Measurements from ENCODE around the gene GRID1.

GRCh38 chr10:86189891-86190290, 176.7 kb downstream of the GRID1 start:
- TF ChIP-seq CTCF (IDR thresholded peaks at IDR 0.05) (no peak), EP300 (IDR thresholded peaks at IDR 0.05) (no peak)
